ENCODE results near the gene KDM4B. TPM values are rescaled to one million over a fixed set of nuclear protein-coding genes. Genes with fewer than 3 reads are reported as not detected.
A peak's percentile ranks its signal among the peaks of the same experiment; 100 is the strongest.

KDM4B gene
- total and polyA plus RNA-seq, 9 of the 15 experiments (the other 6 are each of a cell fraction or from before 2014, with no cell fraction given), result 0.21 to 29.9 (median 7.3) TPM

- TF ChIP-seq CCNT2 (IDR thresholded peaks at IDR 0.05; ENCODE audit: borderline replicate concordance, extremely low read depth, insufficient read length, low read depth, low read length), result peak; percentile 74
- no peak for TF ChIP-seq BACH1 (tag; IDR thresholded peaks at IDR 0.05)
- no peak for TF ChIP-seq ZSCAN29 (IDR thresholded peaks at IDR 0.05)
- TF ChIP-seq E2F4 (CRISPR knock-in tag; IDR thresholded peaks at IDR 0.05; ENCODE audit: low read depth), result no peak
- no peak for TF ChIP-seq NR1H2 (CRISPR knock-in tag; IDR thresholded peaks at IDR 0.05)
- no peak for TF ChIP-seq ZNF695 (CRISPR knock-in tag; IDR thresholded peaks at IDR 0.05)
- peak; percentile 100 for TF ChIP-seq MTA3 (IDR thresholded peaks at IDR 0.05; ENCODE audit: borderline replicate concordance)
- 0 out of 2 replicates have a peak, but pooled peaks have one; percentile 24 for TF ChIP-seq ZNF764 (CRISPR knock-in tag; IDR thresholded peaks at IDR 0.05; ENCODE audit: low read depth)
- TF ChIP-seq SMAD4 (CRISPR knock-in tag; conservative IDR thresholded peaks at IDR 0.05), result peak; percentile 57; the same call in 1 of the 2 replicates
- peak in 1 of 2 experiments; percentile 66 for TF ChIP-seq E2F6 (IDR thresholded peaks at IDR 0.05; ENCODE audit: borderline replicate concordance in 1 of 2, extremely low read depth in 1 of 2, insufficient read depth in 1 of 2, insufficient read length in 1 of 2, low read depth in 1 of 2, low read length in 1 of 2, poor library complexity in 1 of 2, severe bottlenecking in 1 of 2)
- peak; percentile 98 for TF ChIP-seq EGR1 (conservative IDR thresholded peaks at IDR 0.05)
- TF ChIP-seq PHF21A (IDR thresholded peaks at IDR 0.05; ENCODE audit: borderline replicate concordance, low read depth), result no peak
- TF ChIP-seq MLX (CRISPR knock-in tag; conservative IDR thresholded peaks at IDR 0.05), result no peak
- TF ChIP-seq FIP1L1 (IDR thresholded peaks at IDR 0.05; ENCODE audit: low read depth, low read length, poor library complexity, severe bottlenecking), result peak; percentile 28
- TF ChIP-seq HNRNPK (IDR thresholded peaks at IDR 0.05; ENCODE audit: low read depth, low read length, poor library complexity, severe bottlenecking), result no peak
- no peak for TF ChIP-seq SMARCA4 (IDR thresholded peaks at IDR 0.05)
- no peak for TF ChIP-seq STAT6 (CRISPR knock-in tag; IDR thresholded peaks at IDR 0.05)
- TF ChIP-seq GTF2E2 (tag; IDR thresholded peaks at IDR 0.05), result no peak
- no peak for TF ChIP-seq KHSRP (IDR thresholded peaks at IDR 0.05)
- TF ChIP-seq POLR2A (conservative IDR thresholded peaks at IDR 0.05), result peak; percentile 64; the same call in 1 of the 2 replicates
- no peak; the same call in 1 of the 2 replicates for TF ChIP-seq ZBTB9 (CRISPR knock-in tag; IDR thresholded peaks at IDR 0.05)
Measured at GRCh38 chr19:4968462-4969291, at the start of gene KDM4B (continued).
